SK-N-SH treated with all-trans-retinoic acid at 6 μM for 48 hours (cell line): Measurements from ENCODE around the gene LRRC2.

Source experiments
- ARNTL ChIP-seq: fragments of 450-650 bp; formaldehyde crosslinking; IDR thresholded peaks from 2 replicates; pipeline ENCODE4 v1.5.0; 2020; ENCODE audit warnings: low read depth, mild to moderate bottlenecking, moderate library complexity, borderline replicate concordance
- RARB ChIP-seq: fragments of 250-450 bp; sonication (Bioruptor Pico); IDR thresholded peaks from 2 replicates; pipeline ENCODE4 v1.8.0; 2021; ENCODE audit warnings: mild to moderate bottlenecking, moderate library complexity
- SNAI2 ChIP-seq: fragments of 250-450 bp; sonication (Bioruptor Pico); IDR thresholded peaks from 2 replicates; pipeline ENCODE4 v1.5.0; 2020; ENCODE audit warnings: mild to moderate bottlenecking, moderate library complexity
- ZFP3 ChIP-seq: fragments of 250-450 bp; sonication (Bioruptor Pico); IDR thresholded peaks from 2 replicates; pipeline ENCODE4 v1.5.0; 2020; ENCODE audit warnings: mild to moderate bottlenecking, moderate library complexity
- TF ChIP-seq, protein P1 (sequence below): fragments of 250-450 bp; sonication (Bioruptor Pico); IDR thresholded peaks from 2 replicates; pipeline ENCODE4 v1.8.0; 2020; ENCODE audit warnings: mild to moderate bottlenecking, moderate library complexity, borderline replicate concordance
- TF ChIP-seq, protein P2 (sequence below): fragments of 250-450 bp; sonication (Bioruptor Pico); IDR thresholded peaks from 2 replicates; pipeline ENCODE4 v1.5.0; 2020; ENCODE audit warnings: mild to moderate bottlenecking, moderate library complexity

DNA sequence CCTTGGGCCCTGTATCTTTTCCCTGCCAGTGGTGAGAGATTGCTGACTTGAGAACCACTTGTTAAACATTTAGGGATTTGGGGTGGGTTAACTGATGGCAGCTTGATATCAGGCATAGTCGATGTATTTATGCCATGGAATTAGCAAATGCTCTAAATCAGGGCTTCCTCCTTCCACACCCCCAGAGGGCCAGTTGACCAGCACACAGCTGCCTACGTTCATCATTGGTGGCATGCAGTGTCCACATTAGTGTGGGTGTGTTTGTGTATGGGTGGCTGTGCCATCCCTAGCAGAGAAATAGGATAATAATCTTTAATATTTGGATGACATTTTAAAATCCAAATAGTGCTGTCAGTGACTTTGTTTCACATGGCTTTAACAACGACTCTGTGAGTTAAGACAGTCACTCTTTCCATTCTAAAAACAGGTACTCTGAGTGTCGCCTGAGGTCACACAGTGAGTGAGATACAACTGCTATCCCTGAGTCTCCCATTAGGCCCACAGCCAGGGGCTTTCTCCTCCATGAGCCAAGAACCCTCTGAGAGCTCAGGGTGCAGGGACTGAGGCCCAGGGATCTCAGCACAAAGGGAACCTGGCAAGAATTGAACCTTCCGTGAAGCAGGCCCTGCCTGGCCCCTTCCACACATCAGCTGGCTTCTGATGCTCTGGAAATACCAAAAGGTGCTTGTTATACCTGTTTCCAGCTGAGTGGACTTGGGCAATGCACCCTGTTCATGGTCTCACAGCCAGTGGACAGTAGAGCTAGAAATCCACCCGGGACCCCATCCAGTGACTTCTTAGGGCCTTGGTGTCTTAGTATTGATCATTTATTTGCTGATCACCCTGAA, 97.1 kb downstream of the LRRC2 start:
- no peak for TF ChIP-seq ARNTL (CRISPR knock-in tag)
- TF ChIP-seq ZFP3 (CRISPR knock-in tag): no peak
- TF ChIP-seq, protein P1, sequence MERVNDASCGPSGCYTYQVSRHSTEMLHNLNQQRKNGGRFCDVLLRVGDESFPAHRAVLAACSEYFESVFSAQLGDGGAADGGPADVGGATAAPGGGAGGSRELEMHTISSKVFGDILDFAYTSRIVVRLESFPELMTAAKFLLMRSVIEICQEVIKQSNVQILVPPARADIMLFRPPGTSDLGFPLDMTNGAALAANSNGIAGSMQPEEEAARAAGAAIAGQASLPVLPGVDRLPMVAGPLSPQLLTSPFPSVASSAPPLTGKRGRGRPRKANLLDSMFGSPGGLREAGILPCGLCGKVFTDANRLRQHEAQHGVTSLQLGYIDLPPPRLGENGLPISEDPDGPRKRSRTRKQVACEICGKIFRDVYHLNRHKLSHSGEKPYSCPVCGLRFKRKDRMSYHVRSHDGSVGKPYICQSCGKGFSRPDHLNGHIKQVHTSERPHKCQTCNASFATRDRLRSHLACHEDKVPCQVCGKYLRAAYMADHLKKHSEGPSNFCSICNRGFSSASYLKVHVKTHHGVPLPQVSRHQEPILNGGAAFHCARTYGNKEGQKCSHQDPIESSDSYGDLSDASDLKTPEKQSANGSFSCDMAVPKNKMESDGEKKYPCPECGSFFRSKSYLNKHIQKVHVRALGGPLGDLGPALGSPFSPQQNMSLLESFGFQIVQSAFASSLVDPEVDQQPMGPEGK: no peak
- TF ChIP-seq, protein P2, sequence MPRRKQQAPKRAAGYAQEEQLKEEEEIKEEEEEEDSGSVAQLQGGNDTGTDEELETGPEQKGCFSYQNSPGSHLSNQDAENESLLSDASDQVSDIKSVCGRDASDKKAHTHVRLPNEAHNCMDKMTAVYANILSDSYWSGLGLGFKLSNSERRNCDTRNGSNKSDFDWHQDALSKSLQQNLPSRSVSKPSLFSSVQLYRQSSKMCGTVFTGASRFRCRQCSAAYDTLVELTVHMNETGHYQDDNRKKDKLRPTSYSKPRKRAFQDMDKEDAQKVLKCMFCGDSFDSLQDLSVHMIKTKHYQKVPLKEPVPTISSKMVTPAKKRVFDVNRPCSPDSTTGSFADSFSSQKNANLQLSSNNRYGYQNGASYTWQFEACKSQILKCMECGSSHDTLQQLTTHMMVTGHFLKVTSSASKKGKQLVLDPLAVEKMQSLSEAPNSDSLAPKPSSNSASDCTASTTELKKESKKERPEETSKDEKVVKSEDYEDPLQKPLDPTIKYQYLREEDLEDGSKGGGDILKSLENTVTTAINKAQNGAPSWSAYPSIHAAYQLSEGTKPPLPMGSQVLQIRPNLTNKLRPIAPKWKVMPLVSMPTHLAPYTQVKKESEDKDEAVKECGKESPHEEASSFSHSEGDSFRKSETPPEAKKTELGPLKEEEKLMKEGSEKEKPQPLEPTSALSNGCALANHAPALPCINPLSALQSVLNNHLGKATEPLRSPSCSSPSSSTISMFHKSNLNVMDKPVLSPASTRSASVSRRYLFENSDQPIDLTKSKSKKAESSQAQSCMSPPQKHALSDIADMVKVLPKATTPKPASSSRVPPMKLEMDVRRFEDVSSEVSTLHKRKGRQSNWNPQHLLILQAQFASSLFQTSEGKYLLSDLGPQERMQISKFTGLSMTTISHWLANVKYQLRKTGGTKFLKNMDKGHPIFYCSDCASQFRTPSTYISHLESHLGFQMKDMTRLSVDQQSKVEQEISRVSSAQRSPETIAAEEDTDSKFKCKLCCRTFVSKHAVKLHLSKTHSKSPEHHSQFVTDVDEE (CRISPR knock-in tag): no peak
- no peak for TF ChIP-seq SNAI2 (CRISPR knock-in tag)
- TF ChIP-seq RARB: no peak
